A549 (cell line): ENCODE data around the gene DDX20.

Experiments
- CHD4 ChIP-seq: fragments of 200-600 bp; sonication (generic); IDR thresholded peaks from 2 replicates; pipeline ENCODE4 v1.6.1; 2016; ENCODE audit warnings: antibody characterized with exemption, mild to moderate bottlenecking, borderline replicate concordance
- HDAC2 ChIP-seq: fragments of 200-600 bp; sonication (generic); IDR thresholded peaks from 2 replicates; pipeline ENCODE4 v1.6.1; 2016
- MAFK ChIP-seq: fragments of 450-650 bp; IDR thresholded peaks from 2 replicates; pipeline ENCODE4 v1.6.1; 2014; ENCODE audit not compliant: partially characterized antibody
- POLR2A ChIP-seq: IDR thresholded peaks from 2 replicates; pipeline ENCODE4 v1.6.1; 2012; ENCODE audit warnings: mild to moderate bottlenecking, low read length
- POLR2AphosphoS2 ChIP-seq: conservative IDR thresholded peaks from 2 replicates; pipeline ENCODE4 v1.6.1; 2012; ENCODE audit warnings: low read length, improper control_type of control experiment, inconsistent platforms
- RAD21 ChIP-seq, 2 experiments: fragments of >200 bp in 1 of 2; sonication (Bioruptor Twin) in 1 of 2; formaldehyde crosslinking in 1 of 2; IDR thresholded peaks in 1 of 2; conservative IDR thresholded peaks in 1 of 2; 2 replicates in 1 of 2; 3 replicates in 1 of 2; pipeline ENCODE4 v1.6.1; 2012 to 2018; ENCODE audit warnings: inconsistent platforms in 1 of 2
- TFCP2L1 ChIP-seq: fragments of 250-450 bp; sonication (Bioruptor Pico); IDR thresholded peaks from 2 replicates; pipeline ENCODE4 v1.5.0; 2021; ENCODE audit warnings: mild to moderate bottlenecking
- ZFP36 ChIP-seq: fragments of 450-650 bp; IDR thresholded peaks from 2 replicates; pipeline ENCODE4 v1.6.1; 2014; ENCODE audit warnings: borderline replicate concordance; ENCODE audit not compliant: partially characterized antibody
- TF ChIP-seq, protein P1 (sequence below): IDR thresholded peaks from 2 replicates; pipeline ENCODE4 v1.6.1; 2012
- TF ChIP-seq, protein P2 (sequence below): fragments of >200 bp; sonication (Bioruptor Twin); formaldehyde crosslinking; IDR thresholded peaks from 3 replicates; pipeline ENCODE4 v1.5.1; 2016
- TF ChIP-seq, protein P3 (sequence below): fragments of 450-650 bp; IDR thresholded peaks from 2 replicates; pipeline ENCODE4 v1.6.1; 2014; ENCODE audit warnings: antibody characterized with exemption

DNA sequence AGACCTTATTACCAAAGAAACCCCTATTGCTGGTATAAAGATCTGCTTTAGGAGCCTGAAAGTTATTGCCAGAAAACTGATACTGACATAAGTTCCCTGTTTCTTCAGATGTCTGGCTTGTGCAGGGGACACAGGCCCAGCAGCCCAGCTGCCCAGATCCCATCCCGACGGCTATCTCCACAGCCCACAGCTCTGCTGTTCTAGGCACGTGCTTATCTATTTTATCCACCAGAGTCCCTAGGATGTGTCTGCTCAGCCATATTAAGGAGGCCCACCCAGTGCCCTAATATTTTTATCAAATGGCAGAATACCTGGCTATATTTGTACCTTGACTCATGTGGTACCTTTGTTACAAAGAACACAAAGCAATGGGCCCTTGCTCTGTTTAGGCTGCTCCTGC, 58.9 kb downstream of the DDX20 start:
- TF ChIP-seq, protein P1, sequence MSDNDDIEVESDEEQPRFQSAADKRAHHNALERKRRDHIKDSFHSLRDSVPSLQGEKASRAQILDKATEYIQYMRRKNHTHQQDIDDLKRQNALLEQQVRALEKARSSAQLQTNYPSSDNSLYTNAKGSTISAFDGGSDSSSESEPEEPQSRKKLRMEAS = no peak
- no peak for TF ChIP-seq HDAC2
- TF ChIP-seq, protein P2, sequence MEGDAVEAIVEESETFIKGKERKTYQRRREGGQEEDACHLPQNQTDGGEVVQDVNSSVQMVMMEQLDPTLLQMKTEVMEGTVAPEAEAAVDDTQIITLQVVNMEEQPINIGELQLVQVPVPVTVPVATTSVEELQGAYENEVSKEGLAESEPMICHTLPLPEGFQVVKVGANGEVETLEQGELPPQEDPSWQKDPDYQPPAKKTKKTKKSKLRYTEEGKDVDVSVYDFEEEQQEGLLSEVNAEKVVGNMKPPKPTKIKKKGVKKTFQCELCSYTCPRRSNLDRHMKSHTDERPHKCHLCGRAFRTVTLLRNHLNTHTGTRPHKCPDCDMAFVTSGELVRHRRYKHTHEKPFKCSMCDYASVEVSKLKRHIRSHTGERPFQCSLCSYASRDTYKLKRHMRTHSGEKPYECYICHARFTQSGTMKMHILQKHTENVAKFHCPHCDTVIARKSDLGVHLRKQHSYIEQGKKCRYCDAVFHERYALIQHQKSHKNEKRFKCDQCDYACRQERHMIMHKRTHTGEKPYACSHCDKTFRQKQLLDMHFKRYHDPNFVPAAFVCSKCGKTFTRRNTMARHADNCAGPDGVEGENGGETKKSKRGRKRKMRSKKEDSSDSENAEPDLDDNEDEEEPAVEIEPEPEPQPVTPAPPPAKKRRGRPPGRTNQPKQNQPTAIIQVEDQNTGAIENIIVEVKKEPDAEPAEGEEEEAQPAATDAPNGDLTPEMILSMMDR = no peak
- TF ChIP-seq CHD4 = no peak
- TF ChIP-seq MAFK = no peak
- TF ChIP-seq RAD21 (conservative IDR thresholded peaks at IDR 0.05 in 1 of 2, IDR thresholded peaks at IDR 0.05 in 1 of 2) = no peak
- no peak for TF ChIP-seq POLR2AphosphoS2
- TF ChIP-seq TFCP2L1 (CRISPR knock-in tag) = no peak
- no peak for TF ChIP-seq POLR2A
- TF ChIP-seq ZFP36 = no peak
- TF ChIP-seq, protein P3, sequence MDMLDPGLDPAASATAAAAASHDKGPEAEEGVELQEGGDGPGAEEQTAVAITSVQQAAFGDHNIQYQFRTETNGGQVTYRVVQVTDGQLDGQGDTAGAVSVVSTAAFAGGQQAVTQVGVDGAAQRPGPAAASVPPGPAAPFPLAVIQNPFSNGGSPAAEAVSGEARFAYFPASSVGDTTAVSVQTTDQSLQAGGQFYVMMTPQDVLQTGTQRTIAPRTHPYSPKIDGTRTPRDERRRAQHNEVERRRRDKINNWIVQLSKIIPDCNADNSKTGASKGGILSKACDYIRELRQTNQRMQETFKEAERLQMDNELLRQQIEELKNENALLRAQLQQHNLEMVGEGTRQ = no peak
